ENCODE measurements around the gene SKI. TPM values are rescaled to one million over a fixed set of nuclear protein-coding genes. Genes with fewer than 3 reads are reported as not detected.
A peak's percentile ranks its signal among the peaks of the same experiment; 100 is the strongest.

The SKI gene
- total and polyA plus RNA-seq, 2 donors (not counting 1 experiment from before 2014, with no cell fraction given): 14.9 to 74.9 TPM

DNA sequence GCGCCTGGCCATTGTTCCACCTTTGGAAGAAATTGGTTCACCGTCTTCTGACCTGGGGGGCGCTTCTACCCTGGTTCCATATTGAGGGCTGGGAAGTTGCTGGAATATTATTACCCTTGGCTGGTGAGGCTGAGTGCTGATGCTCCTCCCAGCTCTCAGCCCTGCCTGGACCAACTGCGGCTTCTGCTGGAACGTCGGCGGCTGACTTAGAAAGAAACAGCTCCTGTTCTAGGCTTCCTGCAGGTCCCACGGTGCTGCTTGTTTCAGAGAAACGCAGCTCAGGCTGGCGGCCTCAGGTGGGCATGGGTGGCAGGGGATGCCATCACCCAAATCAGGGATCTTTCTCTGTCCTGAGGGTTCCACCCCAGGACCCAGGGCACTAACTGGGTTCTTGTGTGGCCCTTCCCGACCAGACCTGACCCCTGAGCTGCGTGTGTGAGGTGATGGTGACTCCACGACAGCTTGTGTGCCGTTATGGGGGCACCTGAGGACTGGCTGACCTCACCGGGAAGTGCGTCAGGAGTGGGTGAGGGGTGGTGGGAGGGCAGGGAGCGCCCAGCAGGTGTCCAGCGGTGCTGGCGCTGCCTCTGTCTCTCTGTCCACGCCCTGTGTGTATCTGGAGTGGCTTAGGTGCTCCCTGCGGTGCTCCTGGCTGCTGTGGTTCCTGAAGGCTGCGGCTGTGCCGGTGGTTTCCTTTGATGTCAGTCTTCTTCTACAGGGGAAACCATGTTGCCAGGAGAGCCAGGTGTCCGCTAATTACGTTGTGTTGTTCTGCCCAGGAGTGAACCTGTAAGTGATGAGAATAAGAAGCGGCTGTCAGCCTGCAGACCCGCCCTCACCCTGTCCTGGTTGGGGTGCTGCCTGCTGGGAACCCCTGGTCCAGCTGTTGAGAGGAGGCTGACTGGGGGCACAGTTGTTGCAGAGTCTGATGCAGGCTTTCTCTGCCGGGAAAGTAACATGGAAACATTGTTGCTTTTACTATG is 8.9 kb downstream of the SKI start:
- no peak overlapping the region for H3K27ac ChIP-seq (ENCODE audit: low read length in 2 of 2)
- no peaks in the 10 kb centered on the region for H3K9me3 ChIP-seq (ENCODE audit: control extremely low read depth in 1 of 3, control insufficient read depth in 2 of 3, insufficient read depth in 1 of 3, low read length in 2 of 3)
- H3K36me3 ChIP-seq (replicated peaks in 1 of 2; ENCODE audit: control extremely low read depth in 1 of 2, control insufficient read depth in 1 of 2, extremely low read depth in 1 of 2, insufficient read depth in 2 of 2, low read length in 1 of 2): peaks cover 0 to 21% of the 10 kb centered on the region in 2 experiments
- H3K79me2 ChIP-seq (ENCODE audit: control insufficient read depth, insufficient read depth, low read length): peaks cover 100% of the 10 kb centered on the region
- DNase-seq (no peak), ATAC-seq (ENCODE audit: low read depth) (no peak)
- intact Hi-C loops (cut with micrococcal nuclease): no loop called here
- no peak overlapping the region for H3K4me3 ChIP-seq (ENCODE audit: control extremely low read depth in 1 of 5, extremely low read depth in 1 of 5, insufficient read depth in 1 of 5, low read depth in 2 of 5, low read length in 4 of 5)
- 86% methylated on average over 28 of the region's 28 CpGs for WGBS (ENCODE audit: insufficient coverage)
- no peaks in the 10 kb centered on the region for H3K9me3 Mint-ChIP-seq (ENCODE audit: insufficient read depth)
- H4K20me1 ChIP-seq (ENCODE audit: control insufficient read depth, insufficient read depth, low read length, poor library complexity, severe bottlenecking): peaks cover 100% of the 10 kb centered on the region
- H3K4me2 ChIP-seq (replicated peaks; ENCODE audit: low read depth, low read length, poor library complexity, severe bottlenecking): peak overlapping the region; percentile 14
- no peaks in the 10 kb centered on the region for H3K27me3 Mint-ChIP-seq
- H2AFZ ChIP-seq (ENCODE audit: insufficient read depth, low read depth, low read length, poor library complexity, severe bottlenecking): no peak overlapping the region
- no peak for TF ChIP-seq EZH2 (IDR thresholded peaks at IDR 0.05; ENCODE audit: borderline replicate concordance, insufficient read depth, low read depth, low read length, poor library complexity, severe bottlenecking)
- TF ChIP-seq, protein P1, sequence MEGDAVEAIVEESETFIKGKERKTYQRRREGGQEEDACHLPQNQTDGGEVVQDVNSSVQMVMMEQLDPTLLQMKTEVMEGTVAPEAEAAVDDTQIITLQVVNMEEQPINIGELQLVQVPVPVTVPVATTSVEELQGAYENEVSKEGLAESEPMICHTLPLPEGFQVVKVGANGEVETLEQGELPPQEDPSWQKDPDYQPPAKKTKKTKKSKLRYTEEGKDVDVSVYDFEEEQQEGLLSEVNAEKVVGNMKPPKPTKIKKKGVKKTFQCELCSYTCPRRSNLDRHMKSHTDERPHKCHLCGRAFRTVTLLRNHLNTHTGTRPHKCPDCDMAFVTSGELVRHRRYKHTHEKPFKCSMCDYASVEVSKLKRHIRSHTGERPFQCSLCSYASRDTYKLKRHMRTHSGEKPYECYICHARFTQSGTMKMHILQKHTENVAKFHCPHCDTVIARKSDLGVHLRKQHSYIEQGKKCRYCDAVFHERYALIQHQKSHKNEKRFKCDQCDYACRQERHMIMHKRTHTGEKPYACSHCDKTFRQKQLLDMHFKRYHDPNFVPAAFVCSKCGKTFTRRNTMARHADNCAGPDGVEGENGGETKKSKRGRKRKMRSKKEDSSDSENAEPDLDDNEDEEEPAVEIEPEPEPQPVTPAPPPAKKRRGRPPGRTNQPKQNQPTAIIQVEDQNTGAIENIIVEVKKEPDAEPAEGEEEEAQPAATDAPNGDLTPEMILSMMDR (IDR thresholded peaks at IDR 0.05): no peak
- no peak overlapping the region for H3K4me3 Mint-ChIP-seq
- POLR2A ChIA-PET: no interaction called here
- peaks cover 71% of the 10 kb centered on the region for H3K4me1 Mint-ChIP-seq
- H3K4me1 ChIP-seq (ENCODE audit: control insufficient read depth in 2 of 2, insufficient read depth in 2 of 2, low read length in 2 of 2): peaks cover 51 to 80% of the 10 kb centered on the region in 2 donors
- H3K9ac ChIP-seq (ENCODE audit: low read length): no peak overlapping the region
- CTCF ChIA-PET: interaction anchor here (0.7 kb wide), 1 partner anchor 78 kb away, joined by 3 read pairs; no protein-coding TSS in a partner anchor
- H3K27ac Mint-ChIP-seq: peak overlapping the region; percentile 56
- H3K27me3 ChIP-seq (replicated peaks in 1 of 4; ENCODE audit: control extremely low read depth in 1 of 4, control insufficient read depth in 3 of 4, insufficient read depth in 4 of 4, low read length in 3 of 4): no peaks in the 10 kb centered on the region

DNA sequence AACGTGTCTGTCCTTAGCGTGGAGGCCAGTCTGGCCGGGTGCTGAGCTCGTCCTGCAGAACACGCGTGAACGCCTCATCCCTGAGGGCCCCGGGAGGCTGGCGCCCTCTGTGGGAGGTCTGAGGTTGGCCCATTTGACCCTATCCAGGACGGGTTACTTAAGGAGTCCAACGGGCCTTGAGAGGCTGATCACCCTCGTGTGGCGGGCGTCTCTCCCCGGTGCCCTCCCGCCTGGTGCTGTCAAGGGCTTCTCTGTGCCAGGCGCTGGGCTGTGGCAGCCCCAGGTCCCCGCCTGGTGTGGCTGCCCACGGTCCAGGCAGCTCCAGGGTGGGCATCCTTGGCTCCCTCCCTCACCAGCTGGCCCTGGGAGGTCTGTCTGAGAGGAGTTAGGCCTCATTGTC is 9.7 kb downstream of the SKI start:
- 85% methylated on average over 16 of the region's 19 CpGs for WGBS (ENCODE audit: insufficient coverage)
- Histone ChIP-seq H3K27ac (ENCODE audit: low read length in 2 of 2) (no peak overlapping the region), H3K9ac (ENCODE audit: low read length) (no peak overlapping the region), H3K36me3 (replicated peaks in 1 of 2; ENCODE audit: control extremely low read depth in 1 of 2, control insufficient read depth in 1 of 2, extremely low read depth in 1 of 2, insufficient read depth in 2 of 2, low read length in 1 of 2) (peaks cover 0 to 21% of the 10 kb centered on the region in 2 experiments), H3K4me3 (ENCODE audit: control extremely low read depth in 1 of 5, extremely low read depth in 1 of 5, insufficient read depth in 1 of 5, low read depth in 2 of 5, low read length in 4 of 5) (no peak overlapping the region), H3K4me1 (ENCODE audit: control insufficient read depth in 2 of 2, insufficient read depth in 2 of 2, low read length in 2 of 2) (peaks cover 43 to 72% of the 10 kb centered on the region in 2 donors), H4K20me1 (ENCODE audit: control insufficient read depth, insufficient read depth, low read length, poor library complexity, severe bottlenecking) (peaks cover 100% of the 10 kb centered on the region), H3K79me2 (ENCODE audit: control insufficient read depth, insufficient read depth, low read length) (peaks cover 100% of the 10 kb centered on the region), H3K9me3 (ENCODE audit: control extremely low read depth in 1 of 3, control insufficient read depth in 2 of 3, insufficient read depth in 1 of 3, low read length in 2 of 3) (no peaks in the 10 kb centered on the region), H2AFZ (ENCODE audit: insufficient read depth, low read depth, low read length, poor library complexity, severe bottlenecking) (no peak overlapping the region), H3K27me3 (replicated peaks in 1 of 4; ENCODE audit: control extremely low read depth in 1 of 4, control insufficient read depth in 3 of 4, insufficient read depth in 4 of 4, low read length in 3 of 4) (no peaks in the 10 kb centered on the region), H3K4me2 (replicated peaks; ENCODE audit: low read depth, low read length, poor library complexity, severe bottlenecking) (peak overlapping the region; percentile 14)
- Mint-ChIP-seq H3K27ac (peak overlapping the region; percentile 56), H3K9me3 (ENCODE audit: insufficient read depth) (no peaks in the 10 kb centered on the region), H3K4me1 (peaks cover 68% of the 10 kb centered on the region), H3K4me3 (no peak overlapping the region), H3K27me3 (no peaks in the 10 kb centered on the region)
- intact Hi-C loops (cut with micrococcal nuclease): no loop called here
- DNase-seq: no peak
- ATAC-seq (ENCODE audit: low read depth): no peak
- no peak for TF ChIP-seq EZH2 (IDR thresholded peaks at IDR 0.05; ENCODE audit: borderline replicate concordance, insufficient read depth, low read depth, low read length, poor library complexity, severe bottlenecking)
- TF ChIP-seq, protein P1 (IDR thresholded peaks at IDR 0.05): no peak
- ChIA-PET POLR2A (no interaction called here), CTCF (no interaction called here)

Data from B cell (primary cell).